Measurements from ENCODE around the gene MAPRE2.
A peak's percentile ranks its signal among the peaks of the same experiment; 100 is the strongest.

Gene MAPRE2

DNA sequence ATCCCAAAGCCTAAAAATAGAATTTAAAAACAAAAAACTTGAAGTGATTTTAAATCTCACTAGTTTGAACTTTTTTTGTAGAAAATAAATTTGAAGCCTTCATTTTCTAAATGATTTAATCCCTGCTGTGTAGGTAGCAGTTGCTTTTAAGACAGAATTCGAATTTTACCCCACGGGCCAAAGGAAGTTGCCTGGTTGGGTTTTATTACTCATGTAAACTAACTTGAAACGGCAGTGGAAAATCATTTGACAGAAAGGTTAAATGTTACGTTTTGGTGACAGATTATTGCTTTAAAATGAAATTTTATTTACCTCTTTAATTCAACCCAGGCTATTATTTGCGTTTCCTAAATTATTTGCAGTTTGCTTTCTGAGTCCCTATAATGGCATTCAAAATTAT lies 2.0 kb downstream of the MAPRE2 start:
- H3K4me1 ChIP-seq (ENCODE audit: insufficient read depth, low read length, severe bottlenecking) = peaks cover 74% of the 10 kb centered on the region

DNA sequence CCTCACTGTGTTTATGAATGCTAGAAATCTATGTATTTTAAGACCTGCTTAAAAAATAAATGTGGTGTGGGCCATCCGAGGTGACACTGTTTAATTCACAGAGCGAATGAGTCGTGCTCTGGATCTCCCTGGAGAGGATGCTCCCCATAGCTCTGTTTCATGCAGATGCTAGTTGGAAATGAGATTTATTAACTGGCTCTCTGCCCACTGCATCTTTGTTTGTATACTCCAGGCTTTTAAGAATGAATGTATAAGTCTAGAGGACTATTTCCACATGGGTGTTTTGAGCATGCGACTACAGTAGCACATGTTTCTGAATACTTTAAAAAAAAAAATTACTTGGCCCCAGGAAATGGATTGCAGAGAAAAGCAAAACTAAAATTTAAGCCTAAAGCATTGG lies 3.9 kb downstream of the MAPRE2 start:
- H3K4me2 ChIP-seq (ENCODE audit: low read length) = peak overlapping the region; percentile 78
- no peaks in the 10 kb centered on the region for H4K20me1 ChIP-seq (ENCODE audit: insufficient read depth, low read length)
- H3K9me3 ChIP-seq (ENCODE audit: low read length) = no peaks in the 10 kb centered on the region
- no peaks in the 10 kb centered on the region for H3F3A ChIP-seq (ENCODE audit: insufficient read depth, low read length)
- H3K27me3 ChIP-seq (ENCODE audit: insufficient read depth, low read length) = no peaks in the 10 kb centered on the region
- TF ChIP-seq, protein P1, sequence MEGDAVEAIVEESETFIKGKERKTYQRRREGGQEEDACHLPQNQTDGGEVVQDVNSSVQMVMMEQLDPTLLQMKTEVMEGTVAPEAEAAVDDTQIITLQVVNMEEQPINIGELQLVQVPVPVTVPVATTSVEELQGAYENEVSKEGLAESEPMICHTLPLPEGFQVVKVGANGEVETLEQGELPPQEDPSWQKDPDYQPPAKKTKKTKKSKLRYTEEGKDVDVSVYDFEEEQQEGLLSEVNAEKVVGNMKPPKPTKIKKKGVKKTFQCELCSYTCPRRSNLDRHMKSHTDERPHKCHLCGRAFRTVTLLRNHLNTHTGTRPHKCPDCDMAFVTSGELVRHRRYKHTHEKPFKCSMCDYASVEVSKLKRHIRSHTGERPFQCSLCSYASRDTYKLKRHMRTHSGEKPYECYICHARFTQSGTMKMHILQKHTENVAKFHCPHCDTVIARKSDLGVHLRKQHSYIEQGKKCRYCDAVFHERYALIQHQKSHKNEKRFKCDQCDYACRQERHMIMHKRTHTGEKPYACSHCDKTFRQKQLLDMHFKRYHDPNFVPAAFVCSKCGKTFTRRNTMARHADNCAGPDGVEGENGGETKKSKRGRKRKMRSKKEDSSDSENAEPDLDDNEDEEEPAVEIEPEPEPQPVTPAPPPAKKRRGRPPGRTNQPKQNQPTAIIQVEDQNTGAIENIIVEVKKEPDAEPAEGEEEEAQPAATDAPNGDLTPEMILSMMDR (IDR thresholded peaks at IDR 0.05; ENCODE audit: low read length) = no peak
- TF ChIP-seq EZH2 (IDR thresholded peaks at IDR 0.05; ENCODE audit: borderline replicate concordance, low read length) = no peak
- no peaks in the 10 kb centered on the region for H3K9me2 ChIP-seq (ENCODE audit: low read depth, low read length)
- peaks cover 70% of the 10 kb centered on the region for H3K4me1 ChIP-seq (ENCODE audit: insufficient read depth, low read length, severe bottlenecking)
- H2AFZ ChIP-seq (ENCODE audit: low read length) = no peak overlapping the region
- H3K4me3 ChIP-seq (ENCODE audit: low read depth, low read length, poor library complexity, severe bottlenecking) = peak overlapping the region; percentile 78
- peaks cover 86% of the 10 kb centered on the region for H3K79me2 ChIP-seq (ENCODE audit: insufficient read depth, low read length)
- H3K36me3 ChIP-seq (ENCODE audit: insufficient read depth, low read length) = peaks cover 4% of the 10 kb centered on the region; the same call in 1 of the 2 replicates
- peak overlapping the region; percentile 81 for H3K27ac ChIP-seq (ENCODE audit: low read depth, low read length, poor library complexity, severe bottlenecking)
- peak overlapping the region; percentile 47 for H3K9ac ChIP-seq (ENCODE audit: low read length)

More for the DNA sequence above, 2.0 kb downstream of the MAPRE2 start:
- Histone ChIP-seq H2AFZ (ENCODE audit: low read length) (no peak overlapping the region), H3K9ac (ENCODE audit: low read length) (peak overlapping the region; percentile 74), H3K27ac (ENCODE audit: low read depth, low read length, poor library complexity, severe bottlenecking) (peak overlapping the region; percentile 81), H3K79me2 (ENCODE audit: insufficient read depth, low read length) (peaks cover 67% of the 10 kb centered on the region), H3K9me2 (ENCODE audit: low read depth, low read length) (no peaks in the 10 kb centered on the region), H3K4me2 (ENCODE audit: low read length) (peak overlapping the region; percentile 78), H3K4me3 (ENCODE audit: low read depth, low read length, poor library complexity, severe bottlenecking) (peak overlapping the region; percentile 78), H3K36me3 (ENCODE audit: insufficient read depth, low read length) (peaks cover 4% of the 10 kb centered on the region; the same call in 1 of the 2 replicates), H3F3A (ENCODE audit: insufficient read depth, low read length) (no peaks in the 10 kb centered on the region), H4K20me1 (ENCODE audit: insufficient read depth, low read length) (no peaks in the 10 kb centered on the region), H3K9me3 (ENCODE audit: low read length) (peaks cover 3% of the 10 kb centered on the region; the same call in 1 of the 2 replicates), H3K27me3 (ENCODE audit: insufficient read depth, low read length) (no peaks in the 10 kb centered on the region)
- TF ChIP-seq, protein P1 (IDR thresholded peaks at IDR 0.05; ENCODE audit: low read length) = no peak
- no peak for TF ChIP-seq EZH2 (IDR thresholded peaks at IDR 0.05; ENCODE audit: borderline replicate concordance, low read length)

DNA sequence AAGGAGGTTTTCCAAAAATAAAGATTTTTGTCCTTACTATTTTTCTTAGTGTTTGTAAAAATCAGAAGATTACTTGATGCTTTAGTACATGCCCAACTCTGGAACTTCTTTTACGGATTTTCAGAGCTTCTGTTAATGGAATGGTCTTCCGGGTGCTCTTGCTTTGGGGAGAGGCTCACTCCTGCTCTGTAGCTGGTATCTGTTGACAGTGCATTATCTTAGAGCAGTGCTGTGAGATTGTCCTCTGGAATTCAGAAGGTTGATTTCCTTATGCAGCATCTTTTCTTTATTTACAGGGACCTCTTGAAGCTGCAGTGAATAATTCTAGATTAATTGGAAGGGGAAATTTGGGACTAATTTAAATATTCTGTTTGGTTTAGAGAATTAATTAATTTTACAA lies 4.6 kb downstream of the MAPRE2 start:
- TF ChIP-seq, protein P1 (IDR thresholded peaks at IDR 0.05; ENCODE audit: low read length) = no peak
- TF ChIP-seq EZH2 (IDR thresholded peaks at IDR 0.05; ENCODE audit: borderline replicate concordance, low read length) = no peak
- Histone ChIP-seq H3K9me2 (ENCODE audit: low read depth, low read length) (no peaks in the 10 kb centered on the region), H3K27ac (ENCODE audit: low read depth, low read length, poor library complexity, severe bottlenecking) (peak overlapping the region; percentile 81), H3F3A (ENCODE audit: insufficient read depth, low read length) (no peaks in the 10 kb centered on the region), H3K79me2 (ENCODE audit: insufficient read depth, low read length) (peaks cover 93% of the 10 kb centered on the region), H3K4me2 (ENCODE audit: low read length) (peak overlapping the region; percentile 78), H3K4me3 (ENCODE audit: low read depth, low read length, poor library complexity, severe bottlenecking) (peak overlapping the region; percentile 78), H3K36me3 (ENCODE audit: insufficient read depth, low read length) (peaks cover 4% of the 10 kb centered on the region; the same call in 1 of the 2 replicates), H3K9ac (ENCODE audit: low read length) (peak overlapping the region; percentile 47), H2AFZ (ENCODE audit: low read length) (no peak overlapping the region), H3K27me3 (ENCODE audit: insufficient read depth, low read length) (no peaks in the 10 kb centered on the region), H4K20me1 (ENCODE audit: insufficient read depth, low read length) (no peaks in the 10 kb centered on the region), H3K4me1 (ENCODE audit: insufficient read depth, low read length, severe bottlenecking) (peaks cover 70% of the 10 kb centered on the region), H3K9me3 (ENCODE audit: low read length) (no peaks in the 10 kb centered on the region)

All from OCI-LY1 (cell line).